Measurements from ENCODE around the gene DNAH17. TPM values are rescaled to one million over a fixed set of nuclear protein-coding genes. Genes with fewer than 3 reads are reported as not detected.

Gene DNAH17
- total RNA-seq, 1 experiment from 2014 or later = 0.11 TPM

- Histone ChIP-seq H3K27me3 (replicated peaks; ENCODE audit: insufficient read depth, low read depth, low read length, poor library complexity) (no peaks in the 10 kb centered on the region), H3K27ac (ENCODE audit: low read depth, low read length, poor library complexity, severe bottlenecking) (no peak overlapping the region), H3K36me3 (ENCODE audit: insufficient read depth, low read length, poor library complexity, severe bottlenecking) (no peaks in the 10 kb centered on the region), H3K4me1 (ENCODE audit: insufficient read depth, low read length, poor library complexity, severe bottlenecking) (no peaks in the 10 kb centered on the region), H3K9me3 (ENCODE audit: low read depth, low read length, poor library complexity, severe bottlenecking) (no peaks in the 10 kb centered on the region), H3K4me3 (ENCODE audit: low read depth, low read length, poor library complexity, severe bottlenecking) (no peak overlapping the region)
- BruUV-seq (replicated peaks) = no TSS peak
- ChIA-PET CTCF (no interaction called here), POLR2A (ENCODE audit: low non-redundant PET) (no interaction called here)
- TF ChIP-seq EZH2 (IDR thresholded peaks at IDR 0.05; ENCODE audit: borderline replicate concordance, low read depth, low read length, poor library complexity, severe bottlenecking) = no peak
- no peak for TF ChIP-seq CTCF (conservative IDR thresholded peaks at IDR 0.05; ENCODE audit: low read depth, low read length)
- intact Hi-C loops (cut with micrococcal nuclease; ENCODE audit: unreplicated experiment) = no loop called here
- DNase-seq (ENCODE audit: low spot score) = no peak
Observed at GRCh38 chr17:78475211-78475610, 102.0 kb downstream of the DNAH17 start.

- no TSS peak for BruUV-seq (replicated peaks)
- DNase-seq (ENCODE audit: low spot score) = no peak
- H3K27ac ChIP-seq (ENCODE audit: low read depth, low read length, poor library complexity, severe bottlenecking) = no peak overlapping the region
- no peaks in the 10 kb centered on the region for H3K4me1 ChIP-seq (ENCODE audit: insufficient read depth, low read length, poor library complexity, severe bottlenecking)
- intact Hi-C loops (cut with micrococcal nuclease; ENCODE audit: unreplicated experiment) = no loop called here
- TF ChIP-seq CTCF (conservative IDR thresholded peaks at IDR 0.05; ENCODE audit: low read depth, low read length) = no peak
- H3K27me3 ChIP-seq (replicated peaks; ENCODE audit: insufficient read depth, low read depth, low read length, poor library complexity) = no peaks in the 10 kb centered on the region
- no peaks in the 10 kb centered on the region for H3K9me3 ChIP-seq (ENCODE audit: low read depth, low read length, poor library complexity, severe bottlenecking)
- ChIA-PET POLR2A (ENCODE audit: low non-redundant PET) (no interaction called here), CTCF (no interaction called here)
- H3K36me3 ChIP-seq (ENCODE audit: insufficient read depth, low read length, poor library complexity, severe bottlenecking) = no peaks in the 10 kb centered on the region
- H3K4me3 ChIP-seq (ENCODE audit: low read depth, low read length, poor library complexity, severe bottlenecking) = no peak overlapping the region
Observed at GRCh38 chr17:78474614-78475146, 102.5 kb downstream of the DNAH17 start.

- ChIA-PET POLR2A (ENCODE audit: low non-redundant PET) (no interaction called here), CTCF (no interaction called here)
- H3K27me3 ChIP-seq (replicated peaks; ENCODE audit: insufficient read depth, low read depth, low read length, poor library complexity) = no peaks in the 10 kb centered on the region
- intact Hi-C loops (cut with micrococcal nuclease; ENCODE audit: unreplicated experiment) = no loop called here
- H3K9me3 ChIP-seq (ENCODE audit: low read depth, low read length, poor library complexity, severe bottlenecking) = no peaks in the 10 kb centered on the region
- DNase-seq (ENCODE audit: low spot score) = no peak
- TF ChIP-seq CTCF (conservative IDR thresholded peaks at IDR 0.05; ENCODE audit: low read depth, low read length) = no peak
- TF ChIP-seq EZH2 (IDR thresholded peaks at IDR 0.05; ENCODE audit: borderline replicate concordance, low read depth, low read length, poor library complexity, severe bottlenecking) = no peak
- BruUV-seq (replicated peaks) = no TSS peak
- H3K4me1 ChIP-seq (ENCODE audit: insufficient read depth, low read length, poor library complexity, severe bottlenecking) = no peaks in the 10 kb centered on the region
- H3K36me3 ChIP-seq (ENCODE audit: insufficient read depth, low read length, poor library complexity, severe bottlenecking) = no peaks in the 10 kb centered on the region
- no peak overlapping the region for H3K4me3 ChIP-seq (ENCODE audit: low read depth, low read length, poor library complexity, severe bottlenecking)
- H3K27ac ChIP-seq (ENCODE audit: low read depth, low read length, poor library complexity, severe bottlenecking) = no peak overlapping the region
Observed at GRCh38 chr17:78473951-78474613, 103.1 kb downstream of the DNAH17 start.
